Subcutaneous abdominal adipose tissue (tissue), 5 donors: ENCODE results near the gene MKRN1.
"Not testable (repeated sequence)": the region's sequence is repeated elsewhere in the genome, so short reads cannot be mapped to it uniquely, and the experiment has no call there.

Source experiments
- H3K27ac ChIP-seq: one replicate; pipeline ENCODE4 v1.7.0; 2013; ENCODE audit warnings: low read depth, mild to moderate bottlenecking, inconsistent platforms, low read length, moderate library complexity
- H3K27me3 ChIP-seq, 5 donors: one replicate each; pipeline ENCODE4 v1.7.0; 2013; ENCODE audit warnings: low read length in 5 of 5, inconsistent platforms in 1 of 5; ENCODE audit not compliant: control insufficient read depth in 5 of 5, insufficient read depth in 4 of 5
- H3K36me3 ChIP-seq, 5 donors: one replicate each; pipeline ENCODE4 v1.7.0; 2013; ENCODE audit warnings: low read length in 5 of 5; ENCODE audit not compliant: control insufficient read depth in 5 of 5, insufficient read depth in 5 of 5
- H3K4me1 ChIP-seq, 5 donors: one replicate each; pipeline ENCODE4 v1.7.0; 2013; ENCODE audit warnings: low read length in 5 of 5, mild to moderate bottlenecking in 3 of 5, moderate library complexity in 1 of 5; ENCODE audit not compliant: control insufficient read depth in 5 of 5, insufficient read depth in 5 of 5
- H3K4me3 ChIP-seq, 5 donors: one replicate each; pipeline ENCODE4 v1.7.0; 2013; ENCODE audit warnings: low read length in 5 of 5, low read depth in 1 of 5
- H3K9ac ChIP-seq, 5 donors: one replicate each; pipeline ENCODE4 v1.7.0; 2013; ENCODE audit warnings: low read length in 5 of 5, mild to moderate bottlenecking in 4 of 5, moderate library complexity in 3 of 5
- H3K9me3 ChIP-seq, 5 donors: one replicate each; pipeline ENCODE4 v1.7.0; 2013; ENCODE audit warnings: low read length in 5 of 5; ENCODE audit not compliant: control insufficient read depth in 5 of 5
- donor health status: healthy.
- donor health status: healthy.
- donor health status: healthy.
- donor health status: healthy.
- donor health status: healthy.

The MKRN1 gene

DNA sequence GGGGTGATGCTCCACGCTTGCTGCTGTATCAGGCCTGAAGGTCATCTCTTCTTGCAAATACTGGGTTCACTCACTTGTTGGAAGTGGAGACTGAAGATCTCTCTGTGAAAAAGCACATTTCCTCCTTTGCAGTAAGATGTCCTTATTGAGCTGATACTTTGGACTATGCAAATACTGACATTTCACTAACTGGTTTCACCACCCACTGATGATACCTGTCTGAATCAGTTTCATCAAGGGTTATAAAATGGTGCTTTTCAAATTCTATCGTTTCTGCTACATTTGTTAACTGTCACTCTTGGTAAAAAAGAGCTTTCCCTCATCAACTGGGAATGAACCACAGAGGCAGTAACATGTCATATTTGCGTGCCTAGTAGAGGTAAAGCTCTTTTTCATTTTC lies 39.9 kb downstream of the MKRN1 start:
- Histone ChIP-seq H3K9me3 (no peaks in the 10 kb centered on the region), H3K27me3 (peaks cover 0 to 6% (median 0%) of the 10 kb centered on the region in 5 donors), H3K4me3 (no peak overlapping the region), H3K4me1 (peaks cover 0 to 6% (median 0%) of the 10 kb centered on the region in 5 donors), H3K27ac (no peak overlapping the region), H3K36me3 (no peaks in the 10 kb centered on the region), H3K9ac (no peak overlapping the region)

DNA sequence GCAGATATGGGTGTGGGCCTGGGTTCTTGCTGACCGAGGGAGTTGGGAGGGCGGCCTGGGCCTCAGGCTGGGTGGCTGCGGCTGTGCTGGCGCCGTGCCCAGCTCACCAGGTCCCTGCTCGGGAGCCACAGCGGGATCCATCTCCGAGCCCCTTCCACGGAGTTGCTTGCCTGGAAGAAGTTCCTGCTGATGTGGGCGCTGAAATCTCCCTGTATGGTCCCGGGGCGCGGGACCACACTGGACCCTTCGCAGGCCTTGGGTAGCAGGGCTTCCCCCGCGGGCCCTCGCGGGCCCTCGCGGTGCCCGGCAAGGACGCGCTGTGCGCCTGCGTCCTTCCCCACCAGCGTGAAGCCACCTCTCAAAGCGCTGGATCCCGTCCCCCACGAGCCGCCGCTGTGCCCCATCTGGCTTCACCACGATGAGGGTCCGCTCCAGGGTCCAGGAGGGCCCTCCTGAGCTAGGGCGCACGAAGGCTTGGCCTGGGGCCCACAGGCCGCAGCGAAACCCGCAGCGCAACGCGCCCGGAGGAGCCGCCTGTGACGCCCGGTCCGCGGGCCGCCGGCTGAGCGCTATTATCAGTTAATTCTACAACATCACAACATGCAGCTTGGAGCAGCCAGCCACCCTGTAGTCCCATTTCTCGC lies 43.9 kb downstream of the MKRN1 start:
- Histone ChIP-seq H3K36me3 (no peaks in the 10 kb centered on the region), H3K4me1 (peaks cover 0 to 6% (median 0%) of the 10 kb centered on the region in 5 donors), H3K9ac (peak overlapping the region in 1 of 5 donors; percentile 4), H3K27ac (no peak overlapping the region), H3K27me3 (peaks cover 0 to 6% (median 0%) of the 10 kb centered on the region in 5 donors), H3K9me3 (no peaks in the 10 kb centered on the region), H3K4me3 (no peak overlapping the region)

- Histone ChIP-seq H3K36me3 (no peaks in the 10 kb centered on the region), H3K9me3 (no peaks in the 10 kb centered on the region), H3K4me3 (no peak overlapping the region), H3K4me1 (peaks cover 0 to 6% (median 0%) of the 10 kb centered on the region in 5 donors), H3K27ac (no peak overlapping the region), H3K9ac (no peak overlapping the region), H3K27me3 (peaks cover 0 to 6% (median 0%) of the 10 kb centered on the region in 5 donors)
Measured at GRCh38 chr7:140433396-140433795, 45.9 kb downstream of the MKRN1 start.

DNA sequence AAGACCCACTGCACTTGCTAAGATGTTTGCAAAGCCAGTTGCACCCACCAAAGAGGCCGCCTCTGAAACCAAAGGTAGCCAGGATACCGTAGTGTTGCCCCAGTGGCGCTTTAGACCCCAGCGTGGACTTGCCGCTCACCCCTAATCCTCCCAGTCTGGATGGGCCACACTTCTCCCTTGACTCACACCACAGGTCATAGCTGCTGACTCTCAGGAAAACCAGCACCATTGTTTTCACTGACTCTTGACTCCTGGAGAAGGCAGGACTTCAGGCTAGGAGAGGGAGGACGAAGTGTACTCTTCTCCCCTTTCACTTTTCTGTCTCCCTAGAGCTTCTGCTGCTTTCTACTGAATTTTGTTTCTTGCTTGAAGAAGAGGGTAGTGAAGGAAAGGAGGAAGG lies 53.2 kb downstream of the MKRN1 start:
- no peak overlapping the region for H3K27ac ChIP-seq
- no peaks in the 10 kb centered on the region for H3K9me3 ChIP-seq
- peaks cover 0 to 7% (median 0%) of the 10 kb centered on the region in 5 donors for H3K4me1 ChIP-seq
- peaks cover 0 to 3% (median 0%) of the 10 kb centered on the region in 5 donors for H3K27me3 ChIP-seq
- H3K9ac ChIP-seq, result no peak overlapping the region
- H3K4me3 ChIP-seq, result no peak overlapping the region
- no peaks in the 10 kb centered on the region for H3K36me3 ChIP-seq

- Histone ChIP-seq H3K4me1 (peaks cover 0 to 7% (median 0%) of the 10 kb centered on the region in 5 donors), H3K27ac (no peak overlapping the region), H3K9me3 (no peaks in the 10 kb centered on the region), H3K36me3 (no peaks in the 10 kb centered on the region), H3K9ac (no peak overlapping the region), H3K27me3 (peaks cover 0 to 3% (median 0%) of the 10 kb centered on the region in 5 donors), H3K4me3 (no peak overlapping the region)
Measured at GRCh38 chr7:140425718-140426117, 53.6 kb downstream of the MKRN1 start.

- no peaks in the 10 kb centered on the region for H3K9me3 ChIP-seq
- H3K4me3 ChIP-seq, result no peak overlapping the region
- H3K9ac ChIP-seq, result no peak overlapping the region
- no peak overlapping the region for H3K27ac ChIP-seq
- no peaks in the 10 kb centered on the region for H3K36me3 ChIP-seq
- H3K27me3 ChIP-seq, result no peaks in the 10 kb centered on the region
- peaks cover 0 to 7% (median 0%) of the 10 kb centered on the region in 5 donors for H3K4me1 ChIP-seq
Measured at GRCh38 chr7:140423501-140423900, 55.8 kb downstream of the MKRN1 start.

- Histone ChIP-seq H3K4me3 (no peak overlapping the region), H3K36me3 (no peaks in the 10 kb centered on the region), H3K9ac (no peak overlapping the region), H3K4me1 (peaks cover 0 to 7% (median 0%) of the 10 kb centered on the region in 5 donors), H3K27ac (no peak overlapping the region), H3K27me3 (no peaks in the 10 kb centered on the region), H3K9me3 (no peaks in the 10 kb centered on the region)
Measured at GRCh38 chr7:140421521-140421920, 57.8 kb downstream of the MKRN1 start.

DNA sequence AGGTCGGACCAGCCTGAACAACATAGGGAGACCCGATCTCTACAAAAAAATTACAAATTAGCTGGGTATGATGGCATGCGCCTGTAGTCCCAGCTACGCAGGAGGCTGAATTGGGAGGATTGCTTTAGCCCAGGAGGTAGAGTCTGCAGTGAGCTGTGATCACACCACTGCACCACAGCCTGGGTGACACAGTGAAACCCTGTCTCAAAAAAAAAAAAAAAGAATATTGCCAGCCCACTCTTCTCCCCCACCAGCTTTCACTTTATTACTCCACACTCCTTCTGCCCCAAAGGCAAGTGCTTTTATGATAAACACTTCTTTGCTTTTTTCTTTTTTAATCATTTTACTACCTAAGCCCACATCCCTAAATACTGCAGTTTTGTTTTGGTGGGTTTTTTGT lies 60.7 kb downstream of the MKRN1 start:
- peaks cover 0 to 4% (median 0%) of the 10 kb centered on the region in 5 donors for H3K27me3 ChIP-seq
- no peaks in the 10 kb centered on the region for H3K4me1 ChIP-seq
- H3K36me3 ChIP-seq, result no peaks in the 10 kb centered on the region
- no peaks in the 10 kb centered on the region for H3K9me3 ChIP-seq
- H3K4me3 ChIP-seq, result no peak overlapping the region
- H3K27ac ChIP-seq, result no peak overlapping the region
- H3K9ac ChIP-seq, result no peak overlapping the region

- H3K27ac ChIP-seq, H3K36me3 ChIP-seq, H3K9ac ChIP-seq, H3K9me3 ChIP-seq, H3K4me3 ChIP-seq, H3K27me3 ChIP-seq, H3K4me1 ChIP-seq: not testable (repeated sequence)
Measured at GRCh38 chr7:140418156-140418472, 61.2 kb downstream of the MKRN1 start.

- no peaks in the 10 kb centered on the region for H3K36me3 ChIP-seq
- no peak overlapping the region for H3K27ac ChIP-seq
- peaks cover 0 to 4% (median 0%) of the 10 kb centered on the region in 5 donors for H3K27me3 ChIP-seq
- no peak overlapping the region for H3K9ac ChIP-seq
- no peak overlapping the region for H3K4me3 ChIP-seq
- no peaks in the 10 kb centered on the region for H3K9me3 ChIP-seq
- H3K4me1 ChIP-seq, result no peaks in the 10 kb centered on the region
Measured at GRCh38 chr7:140417456-140418155, 61.7 kb downstream of the MKRN1 start.
